Superior temporal gyrus (tissue), 1 donor: Measurements from ENCODE around the gene FANCM.

Source experiments
- DNase-seq: peaks from one replicate; pipeline ENCODE4 v3.0.0-alpha.2; 2016; ENCODE audit errors: extremely low spot score

The FANCM gene, protein sequence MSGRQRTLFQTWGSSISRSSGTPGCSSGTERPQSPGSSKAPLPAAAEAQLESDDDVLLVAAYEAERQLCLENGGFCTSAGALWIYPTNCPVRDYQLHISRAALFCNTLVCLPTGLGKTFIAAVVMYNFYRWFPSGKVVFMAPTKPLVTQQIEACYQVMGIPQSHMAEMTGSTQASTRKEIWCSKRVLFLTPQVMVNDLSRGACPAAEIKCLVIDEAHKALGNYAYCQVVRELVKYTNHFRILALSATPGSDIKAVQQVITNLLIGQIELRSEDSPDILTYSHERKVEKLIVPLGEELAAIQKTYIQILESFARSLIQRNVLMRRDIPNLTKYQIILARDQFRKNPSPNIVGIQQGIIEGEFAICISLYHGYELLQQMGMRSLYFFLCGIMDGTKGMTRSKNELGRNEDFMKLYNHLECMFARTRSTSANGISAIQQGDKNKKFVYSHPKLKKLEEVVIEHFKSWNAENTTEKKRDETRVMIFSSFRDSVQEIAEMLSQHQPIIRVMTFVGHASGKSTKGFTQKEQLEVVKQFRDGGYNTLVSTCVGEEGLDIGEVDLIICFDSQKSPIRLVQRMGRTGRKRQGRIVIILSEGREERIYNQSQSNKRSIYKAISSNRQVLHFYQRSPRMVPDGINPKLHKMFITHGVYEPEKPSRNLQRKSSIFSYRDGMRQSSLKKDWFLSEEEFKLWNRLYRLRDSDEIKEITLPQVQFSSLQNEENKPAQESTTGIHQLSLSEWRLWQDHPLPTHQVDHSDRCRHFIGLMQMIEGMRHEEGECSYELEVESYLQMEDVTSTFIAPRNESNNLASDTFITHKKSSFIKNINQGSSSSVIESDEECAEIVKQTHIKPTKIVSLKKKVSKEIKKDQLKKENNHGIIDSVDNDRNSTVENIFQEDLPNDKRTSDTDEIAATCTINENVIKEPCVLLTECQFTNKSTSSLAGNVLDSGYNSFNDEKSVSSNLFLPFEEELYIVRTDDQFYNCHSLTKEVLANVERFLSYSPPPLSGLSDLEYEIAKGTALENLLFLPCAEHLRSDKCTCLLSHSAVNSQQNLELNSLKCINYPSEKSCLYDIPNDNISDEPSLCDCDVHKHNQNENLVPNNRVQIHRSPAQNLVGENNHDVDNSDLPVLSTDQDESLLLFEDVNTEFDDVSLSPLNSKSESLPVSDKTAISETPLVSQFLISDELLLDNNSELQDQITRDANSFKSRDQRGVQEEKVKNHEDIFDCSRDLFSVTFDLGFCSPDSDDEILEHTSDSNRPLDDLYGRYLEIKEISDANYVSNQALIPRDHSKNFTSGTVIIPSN (N-terminal part only)

DNA sequence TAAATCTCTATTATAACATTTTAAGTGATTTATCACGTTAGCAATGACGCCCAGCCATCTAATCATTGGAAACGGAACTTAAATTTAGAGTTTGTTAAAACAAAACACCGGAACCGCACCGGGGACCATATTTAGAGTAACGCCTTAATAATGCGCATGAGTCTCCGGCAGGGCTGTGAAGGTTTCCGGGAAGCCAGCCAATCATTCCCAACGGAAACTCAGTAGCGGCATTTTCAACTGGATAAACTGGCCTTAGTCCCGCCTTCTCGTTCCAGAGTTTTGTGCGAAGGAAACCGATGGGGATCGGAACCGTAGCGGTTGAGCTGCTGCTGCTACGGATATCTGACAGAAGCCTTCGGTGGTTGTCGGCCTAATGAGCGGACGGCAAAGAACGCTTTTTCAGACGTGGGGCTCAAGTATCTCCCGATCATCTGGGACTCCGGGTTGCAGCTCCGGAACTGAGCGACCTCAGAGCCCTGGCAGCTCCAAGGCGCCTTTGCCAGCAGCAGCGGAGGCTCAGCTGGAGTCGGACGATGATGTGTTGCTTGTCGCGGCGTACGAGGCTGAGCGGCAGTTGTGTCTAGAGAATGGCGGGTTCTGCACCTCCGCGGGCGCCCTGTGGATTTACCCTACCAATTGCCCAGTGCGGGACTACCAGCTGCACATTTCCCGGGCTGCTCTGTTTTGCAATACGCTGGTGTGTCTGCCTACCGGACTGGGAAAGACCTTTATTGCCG lies at the start of gene FANCM:
FANCM (plus strand) TSS at position 272 of the 737 bp plus-strand sequence; CDS start at position 374, 102 bp downstream.
- DNase-seq, result peak; percentile 99

DNA sequence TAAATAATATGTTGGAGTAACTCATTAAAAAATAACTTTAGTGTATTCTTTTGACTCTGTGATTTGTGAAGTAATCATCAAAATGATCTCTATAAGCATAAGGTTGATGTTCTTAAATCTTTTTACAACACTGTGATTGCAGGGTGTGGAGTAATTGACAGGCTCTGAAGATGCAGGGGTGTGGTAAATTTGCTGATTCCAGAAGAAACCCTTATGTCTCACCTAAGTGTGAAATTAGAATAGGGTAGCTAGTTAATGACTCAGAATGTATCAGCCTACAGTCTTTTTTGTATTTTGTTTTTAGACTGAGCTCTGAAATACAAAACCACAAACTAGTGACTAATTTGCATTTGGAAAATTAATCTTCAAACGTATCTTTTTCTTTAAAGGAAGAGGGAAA lies 45.9 kb upstream of the FANCM start:
- no peak for DNase-seq

DNA sequence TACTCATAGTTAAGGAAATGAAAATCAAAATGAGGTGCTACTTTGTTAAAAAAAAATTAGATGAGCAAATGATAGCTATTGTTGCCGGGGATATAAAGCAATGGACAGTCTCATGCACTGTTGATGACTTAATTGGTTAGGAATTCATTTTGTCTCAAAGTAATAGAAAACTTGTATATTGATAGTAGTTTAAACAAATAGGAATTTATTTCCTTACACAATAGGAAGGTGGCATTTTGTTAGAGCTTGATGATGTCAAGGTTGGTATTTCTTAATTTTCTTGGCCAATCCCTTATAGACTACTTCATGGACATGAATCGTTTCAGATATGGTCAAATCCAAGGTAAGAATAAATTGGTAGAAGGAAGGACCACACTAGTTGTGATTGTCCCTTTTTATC lies 44.0 kb upstream of the FANCM start:
- no peak for DNase-seq

DNA sequence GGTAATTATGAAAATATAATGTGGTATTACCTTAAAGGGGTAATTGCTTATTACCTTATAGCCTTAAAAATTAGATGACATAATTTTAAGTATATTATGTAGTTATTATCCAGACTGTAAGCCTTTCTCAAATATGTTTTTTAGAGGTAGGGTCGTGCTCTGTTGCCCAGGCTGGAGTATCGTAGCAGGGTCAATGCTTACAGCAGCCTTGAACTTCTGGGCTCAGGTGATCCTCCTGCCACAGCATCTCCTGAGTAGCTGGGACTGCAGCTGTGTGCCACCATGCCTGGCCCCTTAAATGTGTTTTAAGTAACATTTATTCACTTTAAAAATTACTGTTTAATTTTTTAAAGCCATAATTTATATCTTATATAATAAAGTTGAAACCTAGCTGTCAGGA lies 41.5 kb upstream of the FANCM start:
- DNase-seq, result no peak

DNA sequence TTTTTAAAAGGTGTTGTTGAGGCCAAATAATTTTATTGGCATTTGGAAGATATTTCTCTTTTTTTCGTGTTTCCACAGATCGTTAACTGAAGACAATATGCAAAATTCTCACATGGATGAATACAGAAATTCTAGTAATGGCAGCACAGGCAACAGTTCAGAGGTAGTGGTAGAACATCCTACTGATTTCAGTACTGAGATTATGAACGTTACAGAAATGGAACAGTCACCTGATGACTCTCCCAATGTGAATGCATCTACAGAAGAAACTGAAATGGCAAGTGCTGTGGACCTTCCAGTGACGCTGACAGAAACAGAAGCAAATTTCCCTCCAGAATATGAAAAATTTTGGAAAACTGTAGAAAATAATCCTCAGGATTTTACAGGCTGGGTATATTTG lies 40.6 kb upstream of the FANCM start:
- no peak for DNase-seq

DNA sequence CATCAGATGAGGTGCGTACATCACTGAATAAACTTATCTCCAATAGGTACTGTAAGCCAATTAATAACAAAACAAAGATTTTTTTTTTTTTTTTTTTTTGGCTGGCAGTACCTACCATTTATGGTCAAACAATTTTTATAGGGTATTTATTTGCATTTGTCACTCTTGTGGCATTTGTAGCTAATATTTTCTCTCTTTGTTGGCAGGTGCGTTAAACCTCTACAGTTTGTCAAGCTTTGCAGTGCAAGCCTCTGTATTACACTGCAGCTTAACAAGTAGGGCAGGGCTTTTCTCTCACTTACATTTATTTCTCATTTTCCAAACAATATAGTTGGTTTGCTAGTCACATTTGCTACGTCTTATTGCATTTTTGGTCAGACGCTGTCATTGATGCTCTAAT lies 39.5 kb upstream of the FANCM start:
- no peak for DNase-seq

DNA sequence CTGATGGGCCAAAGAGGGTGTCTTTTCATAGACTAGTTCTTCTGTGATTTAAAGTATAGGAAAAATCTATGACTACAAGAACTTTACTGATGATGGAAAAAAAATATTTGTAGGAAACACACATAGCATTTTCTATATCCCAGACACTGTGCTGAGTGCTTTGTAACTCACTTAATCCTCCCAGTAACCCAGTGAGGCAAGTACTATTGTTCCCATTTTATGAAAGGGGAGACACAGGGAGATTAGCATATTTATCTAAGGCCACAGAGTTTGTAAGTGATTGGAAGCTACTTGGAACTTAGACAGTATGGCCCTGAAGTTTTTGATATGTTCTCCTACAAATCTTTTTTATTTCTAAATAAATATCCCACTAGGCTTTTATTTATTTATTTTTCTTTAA lies 31.9 kb upstream of the FANCM start:
- no peak for DNase-seq

DNA sequence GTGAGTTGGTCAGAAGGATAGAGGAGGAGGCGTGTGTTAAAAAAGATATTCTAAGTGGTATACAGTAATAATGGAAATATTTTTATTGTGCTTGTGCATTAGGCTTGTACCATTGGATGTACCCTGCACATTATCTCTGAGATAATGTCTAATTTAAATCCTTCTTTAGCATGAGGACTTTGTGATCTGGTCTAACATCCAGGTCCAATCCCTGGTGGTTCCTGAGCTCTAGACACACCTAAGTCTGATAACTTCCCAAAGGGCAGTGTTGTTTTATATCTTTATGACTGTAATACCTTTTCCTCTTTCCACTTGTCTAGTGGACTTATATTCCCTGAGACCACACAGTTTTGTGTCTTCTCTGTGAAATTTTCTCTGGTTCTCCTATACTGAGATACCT lies 31.2 kb upstream of the FANCM start:
- DNase-seq, result no peak

DNA sequence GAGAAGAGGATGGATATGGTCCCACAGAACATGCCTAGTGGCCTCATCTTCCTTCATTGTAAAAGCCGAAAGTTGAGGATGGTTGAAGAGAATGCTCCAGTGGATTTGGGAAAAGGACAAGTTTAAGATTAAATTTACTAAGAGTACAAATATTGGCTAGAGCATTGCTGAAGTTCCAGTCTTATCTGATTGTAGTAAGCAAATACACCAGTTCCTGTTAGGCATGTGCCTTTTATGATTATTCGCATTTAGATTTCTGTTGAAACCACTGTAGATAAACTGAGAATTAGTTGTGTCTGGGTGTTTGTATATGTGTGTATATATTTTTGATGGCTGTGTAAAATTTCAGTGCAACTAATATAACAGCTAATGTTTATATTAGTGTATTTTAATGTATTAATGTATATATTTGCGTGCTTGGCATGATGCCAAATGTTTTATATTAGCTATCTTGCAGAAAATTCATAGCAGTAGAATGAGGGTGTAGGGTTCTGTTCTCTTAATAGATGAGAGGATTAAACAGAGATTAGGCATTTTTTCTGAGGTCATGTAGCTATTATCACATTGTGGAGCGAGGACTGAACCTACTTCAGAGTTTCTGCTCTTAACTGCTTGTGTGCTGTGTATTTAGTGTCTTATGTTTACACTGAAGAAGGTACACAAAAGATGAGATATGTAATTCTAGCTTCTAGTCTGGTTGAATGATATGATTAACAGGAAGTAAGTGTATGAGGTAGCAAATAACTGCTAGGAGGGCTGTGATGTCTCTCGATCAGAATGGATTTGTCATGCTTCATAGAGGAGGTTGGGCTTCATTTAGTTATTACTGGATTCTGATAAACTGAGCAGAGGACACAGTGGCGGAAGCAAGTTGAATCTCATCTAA lies 22.6 kb upstream of the FANCM start:
- no peak for DNase-seq

DNA sequence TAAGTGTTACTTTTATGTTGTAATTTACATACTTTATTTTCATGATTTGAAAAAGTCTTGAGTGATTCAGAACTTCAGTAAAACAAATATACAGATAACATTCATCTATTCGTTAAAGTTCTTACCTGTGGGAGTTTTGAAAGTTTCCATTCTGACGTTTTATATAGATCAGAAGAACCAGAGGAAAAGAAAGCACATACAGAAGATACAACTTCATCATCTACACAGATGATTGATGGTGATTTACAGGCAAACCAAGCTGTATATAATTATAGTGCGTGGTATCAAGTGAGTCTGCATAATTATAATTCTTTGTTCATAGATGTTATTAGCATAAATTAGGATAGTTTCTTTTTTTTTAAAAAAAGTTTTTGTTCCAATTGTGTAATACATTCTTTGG lies 21.4 kb upstream of the FANCM start:
- no peak for DNase-seq

DNA sequence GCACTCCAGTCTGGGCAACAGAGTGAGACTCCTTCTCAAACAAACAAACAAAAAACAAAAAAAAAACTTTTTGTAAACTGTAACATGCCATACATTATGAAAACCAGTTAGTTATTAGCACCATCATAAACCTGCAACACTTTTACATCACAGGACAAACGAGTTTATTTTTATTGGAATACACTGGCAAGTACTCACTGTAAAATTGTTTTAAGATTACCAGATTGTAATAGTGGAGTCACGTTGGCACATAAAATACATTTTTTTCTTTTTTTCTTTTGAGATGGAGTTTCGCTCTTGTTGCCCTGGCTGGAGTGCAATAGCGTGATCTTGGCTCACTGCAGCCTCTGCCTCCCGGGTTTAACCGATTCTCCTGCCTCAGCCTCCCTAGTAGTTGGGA lies 17.1 kb upstream of the FANCM start:
- no peak for DNase-seq

DNA sequence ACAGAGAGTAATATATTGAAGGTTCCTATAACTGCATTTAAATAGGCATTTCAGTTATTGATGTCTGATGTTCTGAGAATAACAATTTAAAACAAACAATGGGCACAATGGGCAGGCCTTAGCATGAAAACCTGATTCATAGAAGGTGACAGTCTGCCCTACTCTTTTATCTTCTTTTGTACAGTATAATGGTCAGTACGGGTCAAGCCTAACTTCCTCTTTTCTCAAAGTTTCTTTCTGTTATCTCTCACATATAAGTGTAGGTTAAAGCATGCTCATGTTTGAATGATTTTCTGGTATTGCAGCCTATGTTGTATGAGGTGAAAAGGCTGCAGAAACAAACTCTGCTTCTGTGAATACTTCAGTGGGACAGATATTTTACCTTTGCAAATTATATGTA lies 15.6 kb upstream of the FANCM start:
- DNase-seq, result no peak

DNA sequence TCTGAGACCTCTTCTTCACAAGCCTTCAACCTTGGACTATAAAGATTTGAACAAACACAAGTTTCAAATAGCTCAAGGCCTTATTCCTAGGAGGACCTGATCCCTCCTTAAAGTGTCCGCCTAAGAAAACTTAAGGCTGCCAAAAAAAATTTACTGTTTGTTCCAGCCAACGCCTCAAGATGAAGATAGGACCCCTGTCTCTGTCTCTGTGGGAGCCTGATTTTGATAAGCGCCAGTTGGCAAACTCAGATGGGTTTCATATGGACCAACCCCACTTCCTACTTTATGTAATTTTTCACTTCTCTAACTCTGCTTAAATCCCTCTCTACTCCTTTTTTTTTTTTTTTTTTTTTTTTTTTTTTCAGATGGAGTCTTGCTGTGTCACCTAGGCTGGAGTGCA lies 12.5 kb upstream of the FANCM start:
- no peak for DNase-seq

DNA sequence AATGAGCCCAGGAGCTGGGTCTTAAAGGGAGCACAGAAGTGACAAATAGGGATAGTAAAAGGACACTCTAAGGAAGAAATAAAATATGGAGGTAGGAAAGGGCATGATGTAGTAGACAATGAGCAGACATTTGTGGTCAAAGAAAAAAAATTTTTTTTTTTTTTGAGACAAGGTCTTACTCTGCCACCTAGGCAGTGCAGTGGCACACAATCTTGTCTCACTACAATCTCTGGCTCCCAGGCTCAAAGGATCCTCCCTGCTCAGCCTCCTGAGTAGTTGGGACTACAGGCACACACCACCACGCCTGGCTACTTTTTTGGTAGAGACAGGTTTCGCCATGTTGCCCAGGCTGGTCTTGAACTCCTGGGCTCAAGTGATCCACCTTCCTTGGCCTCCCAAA lies 10.0 kb upstream of the FANCM start:
- DNase-seq, result no peak

DNA sequence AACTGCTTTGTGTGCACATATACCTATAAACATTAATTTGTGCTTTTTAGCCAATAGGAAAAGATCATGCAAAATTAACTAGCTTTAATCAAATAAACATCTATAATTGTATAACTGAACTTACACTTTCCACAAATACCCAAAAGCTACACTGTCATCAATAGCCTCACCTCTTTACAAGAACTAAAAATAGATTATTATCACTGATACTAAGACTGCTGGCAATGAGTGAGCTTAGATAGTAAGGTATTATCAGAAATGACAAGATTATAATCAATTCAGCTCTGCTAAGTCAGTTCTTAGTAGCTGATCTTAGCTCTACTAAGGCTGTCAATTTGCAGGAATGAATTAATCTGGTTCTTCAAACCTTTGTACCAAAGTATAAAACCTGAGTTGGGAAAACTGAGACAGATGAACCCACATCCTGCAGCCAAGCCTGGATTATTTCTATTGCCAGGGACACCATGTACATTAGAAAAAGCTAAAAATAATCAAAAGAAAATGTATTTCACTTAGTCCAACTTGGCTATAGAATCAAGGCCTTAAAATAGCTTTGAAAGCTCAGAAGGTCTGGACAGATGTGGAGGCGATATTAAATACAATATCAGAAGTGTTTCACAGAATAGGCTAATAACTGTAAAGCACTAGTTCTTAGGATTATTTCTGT lies 6.6 kb upstream of the FANCM start:
- DNase-seq, result peak; percentile 8

DNA sequence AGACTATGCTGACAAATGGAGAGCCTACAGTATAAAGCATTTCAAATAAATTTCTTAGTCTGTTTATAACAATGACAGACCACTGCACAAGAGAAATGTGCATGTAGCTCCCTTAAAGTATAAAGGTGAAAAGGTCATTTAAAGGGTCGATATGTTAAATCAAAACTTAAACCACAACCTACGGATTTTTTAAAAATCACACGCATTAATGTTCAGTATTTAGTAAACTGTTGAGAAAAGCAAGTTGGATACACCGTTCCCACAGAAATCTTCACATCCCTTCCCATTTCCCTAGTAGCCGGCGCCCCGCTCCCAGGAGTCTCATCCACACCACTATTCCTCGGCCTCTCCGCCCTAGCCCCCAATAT lies 2.1 kb upstream of the FANCM start:
- no peak for DNase-seq

DNA sequence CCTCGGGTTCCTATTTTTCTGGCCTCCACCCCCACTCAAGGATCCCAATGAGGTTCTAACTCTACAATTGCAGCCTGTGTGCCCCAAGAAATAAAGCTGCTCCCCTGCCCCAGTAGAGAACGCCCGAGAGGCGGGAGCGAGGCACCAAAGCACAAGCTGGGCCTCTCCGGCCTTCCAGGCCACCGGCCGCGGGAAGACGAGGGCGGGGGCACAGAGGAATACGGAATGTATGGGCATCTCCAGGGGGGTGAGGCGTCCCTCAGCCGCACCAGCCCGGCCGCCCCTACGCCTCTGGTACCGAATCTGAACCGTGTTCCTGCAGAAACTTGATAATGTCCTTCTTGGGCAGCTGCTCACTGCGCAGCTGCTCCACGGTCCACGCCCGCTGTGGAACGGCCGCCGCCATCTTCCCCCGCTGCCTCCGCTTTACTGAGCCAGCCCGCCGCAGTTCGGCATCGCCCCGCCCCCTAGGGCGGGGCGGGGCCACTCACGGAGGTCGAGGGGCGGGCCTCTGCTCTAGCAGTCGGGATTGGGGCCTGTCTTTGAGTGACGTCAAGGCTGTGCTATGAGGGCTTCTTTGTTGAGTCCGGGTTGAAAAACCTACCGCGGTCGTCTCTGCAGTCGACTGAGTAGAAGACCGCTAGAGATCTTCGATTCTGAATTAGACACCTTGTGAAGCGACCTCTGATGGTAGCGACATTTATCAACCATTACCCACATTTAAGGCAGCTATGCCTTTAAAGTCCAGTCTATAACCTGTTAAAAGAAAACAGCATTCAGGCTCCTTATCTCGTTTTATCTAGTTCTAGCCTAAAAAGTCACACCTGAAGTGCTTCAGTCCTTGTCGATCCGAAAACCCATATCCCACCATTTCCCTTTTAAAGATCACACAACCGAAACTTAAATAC lies 1.4 kb upstream of the FANCM start, which contains the start of gene FKBP3:
FKBP3 (minus strand) TSS at position 431 of the 908 bp plus-strand sequence; CDS start at position 406, 25 bp downstream.
- peak; percentile 99 for DNase-seq

DNA sequence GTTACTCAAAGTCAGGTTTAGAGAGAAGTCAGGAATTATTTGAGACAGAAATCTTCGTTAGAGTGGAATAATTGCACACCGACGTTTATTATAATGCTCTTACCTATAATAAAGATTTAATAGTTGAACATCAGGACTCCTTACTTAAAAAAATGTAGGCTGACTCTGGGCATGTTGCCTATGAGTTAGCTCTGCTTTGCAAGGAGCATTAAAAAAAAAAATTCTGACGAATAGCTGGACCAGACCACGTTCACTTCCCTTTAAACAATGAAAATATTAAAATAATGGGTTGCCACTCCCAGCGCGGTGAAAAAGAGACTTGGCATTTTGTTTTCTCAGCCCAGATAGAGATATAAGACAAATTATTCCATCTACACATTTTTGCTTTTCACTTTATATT lies 574 bp upstream of the FANCM start:
- no peak for DNase-seq

DNA sequence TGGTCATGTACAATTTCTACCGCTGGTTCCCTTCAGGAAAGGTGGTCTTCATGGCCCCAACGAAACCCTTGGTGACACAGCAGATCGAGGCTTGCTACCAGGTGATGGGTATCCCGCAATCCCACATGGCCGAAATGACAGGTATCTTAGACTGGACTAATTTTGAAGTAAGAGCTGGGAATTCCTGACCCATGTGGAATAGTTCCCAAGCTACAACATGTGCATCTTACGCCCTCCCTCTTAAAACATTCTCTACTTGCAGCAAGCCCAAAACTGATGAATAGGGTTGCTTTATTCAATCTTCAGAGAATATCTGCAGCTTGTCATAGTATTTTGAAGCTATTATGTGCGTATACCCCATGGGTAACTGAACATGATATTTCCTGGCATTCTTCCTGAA lies 669 bp downstream of the FANCM start:
- peak; percentile 10 for DNase-seq
